Testis (tissue), 2 donors: ENCODE data around the gene INSC.

Source experiments
- POLR2A ChIP-seq: fragments of 450-650 bp; IDR thresholded peaks from one replicate; pipeline ENCODE4 v1.6.1; 2017; ENCODE audit warnings: antibody characterized with exemption, mild to moderate bottlenecking, moderate library complexity
- TF ChIP-seq, protein P1 (sequence below), 3 experiments: fragments of 450-650 bp in 2 of 3; fragments of 200-600 bp in 1 of 3; sonication (generic) in 1 of 3; IDR thresholded peaks; one replicate each; pipeline ENCODE4 v1.5.1; 2016 to 2019; ENCODE audit warnings: antibody characterized with exemption in 3 of 3, mild to moderate bottlenecking in 2 of 3, moderate library complexity in 1 of 3

DNA sequence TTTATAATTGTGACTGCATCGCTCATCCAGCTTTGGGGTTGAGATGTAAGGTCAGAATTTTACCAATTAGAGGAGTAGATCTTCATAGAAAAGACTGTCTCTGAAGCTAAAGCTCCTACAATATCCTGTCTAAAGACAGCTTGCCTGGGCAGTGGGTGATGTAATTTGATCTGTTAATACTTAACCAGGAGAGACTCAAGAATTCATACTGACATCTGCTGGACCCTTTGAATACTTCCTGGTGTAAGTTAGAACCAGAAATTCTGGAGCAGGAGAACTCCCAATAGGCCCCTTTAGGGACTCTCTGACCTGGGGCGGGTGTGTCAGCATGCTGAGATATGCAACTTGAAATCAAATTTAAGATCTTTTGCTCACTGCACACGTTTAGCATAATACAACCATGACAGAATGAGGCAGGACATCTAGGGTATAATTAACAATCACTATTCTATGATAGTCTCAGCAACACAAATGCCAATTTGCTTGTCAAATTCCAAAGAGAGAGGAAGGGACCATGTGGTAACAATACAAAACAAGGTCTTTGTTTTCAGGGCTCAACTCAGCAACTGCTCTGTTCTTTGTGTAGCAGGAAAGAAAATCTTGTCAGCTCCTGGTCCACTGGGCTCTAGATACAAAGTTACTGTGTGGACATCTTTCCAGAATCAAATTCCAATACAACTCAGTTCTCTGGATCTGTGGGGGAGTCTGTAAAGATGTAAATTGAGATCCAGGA lies 143.9 kb downstream of the INSC start:
- TF ChIP-seq, protein P1, sequence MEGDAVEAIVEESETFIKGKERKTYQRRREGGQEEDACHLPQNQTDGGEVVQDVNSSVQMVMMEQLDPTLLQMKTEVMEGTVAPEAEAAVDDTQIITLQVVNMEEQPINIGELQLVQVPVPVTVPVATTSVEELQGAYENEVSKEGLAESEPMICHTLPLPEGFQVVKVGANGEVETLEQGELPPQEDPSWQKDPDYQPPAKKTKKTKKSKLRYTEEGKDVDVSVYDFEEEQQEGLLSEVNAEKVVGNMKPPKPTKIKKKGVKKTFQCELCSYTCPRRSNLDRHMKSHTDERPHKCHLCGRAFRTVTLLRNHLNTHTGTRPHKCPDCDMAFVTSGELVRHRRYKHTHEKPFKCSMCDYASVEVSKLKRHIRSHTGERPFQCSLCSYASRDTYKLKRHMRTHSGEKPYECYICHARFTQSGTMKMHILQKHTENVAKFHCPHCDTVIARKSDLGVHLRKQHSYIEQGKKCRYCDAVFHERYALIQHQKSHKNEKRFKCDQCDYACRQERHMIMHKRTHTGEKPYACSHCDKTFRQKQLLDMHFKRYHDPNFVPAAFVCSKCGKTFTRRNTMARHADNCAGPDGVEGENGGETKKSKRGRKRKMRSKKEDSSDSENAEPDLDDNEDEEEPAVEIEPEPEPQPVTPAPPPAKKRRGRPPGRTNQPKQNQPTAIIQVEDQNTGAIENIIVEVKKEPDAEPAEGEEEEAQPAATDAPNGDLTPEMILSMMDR (IDR thresholded peaks at IDR 0.05), result no peak
- TF ChIP-seq POLR2A, result no peak
